ENCODE data around the gene LPP. TPM values are rescaled to one million over a fixed set of nuclear protein-coding genes. Genes with fewer than 3 reads are reported as not detected.

Gene LPP
- polyA plus RNA-seq, 3 donors, result 14.1 to 23.2 (median 15.3) TPM

DNA sequence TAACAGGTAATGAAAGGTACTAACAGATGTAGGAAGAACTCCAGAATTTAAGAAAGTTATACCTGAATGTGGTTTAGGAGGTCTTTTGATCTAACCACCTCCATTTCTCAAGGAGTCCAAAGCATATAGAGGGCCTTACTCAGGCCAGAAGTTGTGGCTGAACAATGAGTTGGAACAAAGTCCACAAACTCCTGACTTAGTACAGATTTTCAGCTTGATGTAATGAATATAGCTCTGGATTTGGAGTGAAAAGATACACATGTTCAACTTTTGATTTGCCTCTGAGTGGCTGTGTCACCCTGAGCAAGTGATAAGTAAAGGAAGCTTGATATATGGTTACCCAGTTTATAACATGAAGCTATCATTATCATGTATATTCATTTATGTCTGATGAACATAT, 390.1 kb downstream of the LPP start:
- no peak overlapping the region for H3K4me2 ChIP-seq (replicated peaks; ENCODE audit: extremely low read depth, low read length, poor library complexity, severe bottlenecking)
- no peak overlapping the region for H3K4me3 ChIP-seq (replicated peaks in 1 of 3; ENCODE audit: low read depth in 2 of 3, low read length in 3 of 3)
- no peak overlapping the region for H3K4me3 Mint-ChIP-seq
- H3K9ac ChIP-seq (ENCODE audit: insufficient read depth, low read length, poor library complexity, severe bottlenecking), result no peak overlapping the region
- TF ChIP-seq, protein P1, sequence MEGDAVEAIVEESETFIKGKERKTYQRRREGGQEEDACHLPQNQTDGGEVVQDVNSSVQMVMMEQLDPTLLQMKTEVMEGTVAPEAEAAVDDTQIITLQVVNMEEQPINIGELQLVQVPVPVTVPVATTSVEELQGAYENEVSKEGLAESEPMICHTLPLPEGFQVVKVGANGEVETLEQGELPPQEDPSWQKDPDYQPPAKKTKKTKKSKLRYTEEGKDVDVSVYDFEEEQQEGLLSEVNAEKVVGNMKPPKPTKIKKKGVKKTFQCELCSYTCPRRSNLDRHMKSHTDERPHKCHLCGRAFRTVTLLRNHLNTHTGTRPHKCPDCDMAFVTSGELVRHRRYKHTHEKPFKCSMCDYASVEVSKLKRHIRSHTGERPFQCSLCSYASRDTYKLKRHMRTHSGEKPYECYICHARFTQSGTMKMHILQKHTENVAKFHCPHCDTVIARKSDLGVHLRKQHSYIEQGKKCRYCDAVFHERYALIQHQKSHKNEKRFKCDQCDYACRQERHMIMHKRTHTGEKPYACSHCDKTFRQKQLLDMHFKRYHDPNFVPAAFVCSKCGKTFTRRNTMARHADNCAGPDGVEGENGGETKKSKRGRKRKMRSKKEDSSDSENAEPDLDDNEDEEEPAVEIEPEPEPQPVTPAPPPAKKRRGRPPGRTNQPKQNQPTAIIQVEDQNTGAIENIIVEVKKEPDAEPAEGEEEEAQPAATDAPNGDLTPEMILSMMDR (IDR thresholded peaks at IDR 0.05), result no peak
- no peaks in the 10 kb centered on the region for H3K4me1 ChIP-seq (ENCODE audit: control insufficient read depth in 1 of 2, insufficient read depth in 2 of 2, low read length in 2 of 2)
- no peaks in the 10 kb centered on the region for H3K27me3 ChIP-seq (ENCODE audit: control insufficient read depth in 2 of 2, insufficient read depth in 2 of 2, low read length in 2 of 2)
- no peaks in the 10 kb centered on the region for H3K9me3 Mint-ChIP-seq
- peaks cover 6 to 17% of the 10 kb centered on the region in 2 donors for H3K36me3 Mint-ChIP-seq
- H3K9me3 ChIP-seq (replicated peaks in 1 of 2; ENCODE audit: control insufficient read depth in 1 of 2, insufficient read depth in 1 of 2, low read length in 2 of 2), result no peaks in the 10 kb centered on the region
- no peak overlapping the region for H3K27ac ChIP-seq (ENCODE audit: low read depth in 1 of 2, low read length in 2 of 2)
- no peaks in the 10 kb centered on the region for H4K20me1 ChIP-seq (ENCODE audit: insufficient read depth, low read length)
- H3K27ac Mint-ChIP-seq, result no peak overlapping the region
- no peaks in the 10 kb centered on the region for H3K79me2 ChIP-seq (ENCODE audit: insufficient read depth, low read length)
- intact Hi-C loops (cut with micrococcal nuclease), result no loop called here
- DNase-seq, result no peak
- H3K27me3 Mint-ChIP-seq (ENCODE audit: low read depth in 3 of 3), result no peaks in the 10 kb centered on the region
- H3K36me3 ChIP-seq (replicated peaks in 1 of 2; ENCODE audit: control insufficient read depth in 1 of 2, insufficient read depth in 2 of 2, low read length in 2 of 2), result no peaks in the 10 kb centered on the region
- peaks cover 2% of the 10 kb centered on the region for H3K4me1 Mint-ChIP-seq
- H2AFZ ChIP-seq (ENCODE audit: insufficient read depth, low read depth, low read length, poor library complexity, severe bottlenecking), result no peak overlapping the region

DNA sequence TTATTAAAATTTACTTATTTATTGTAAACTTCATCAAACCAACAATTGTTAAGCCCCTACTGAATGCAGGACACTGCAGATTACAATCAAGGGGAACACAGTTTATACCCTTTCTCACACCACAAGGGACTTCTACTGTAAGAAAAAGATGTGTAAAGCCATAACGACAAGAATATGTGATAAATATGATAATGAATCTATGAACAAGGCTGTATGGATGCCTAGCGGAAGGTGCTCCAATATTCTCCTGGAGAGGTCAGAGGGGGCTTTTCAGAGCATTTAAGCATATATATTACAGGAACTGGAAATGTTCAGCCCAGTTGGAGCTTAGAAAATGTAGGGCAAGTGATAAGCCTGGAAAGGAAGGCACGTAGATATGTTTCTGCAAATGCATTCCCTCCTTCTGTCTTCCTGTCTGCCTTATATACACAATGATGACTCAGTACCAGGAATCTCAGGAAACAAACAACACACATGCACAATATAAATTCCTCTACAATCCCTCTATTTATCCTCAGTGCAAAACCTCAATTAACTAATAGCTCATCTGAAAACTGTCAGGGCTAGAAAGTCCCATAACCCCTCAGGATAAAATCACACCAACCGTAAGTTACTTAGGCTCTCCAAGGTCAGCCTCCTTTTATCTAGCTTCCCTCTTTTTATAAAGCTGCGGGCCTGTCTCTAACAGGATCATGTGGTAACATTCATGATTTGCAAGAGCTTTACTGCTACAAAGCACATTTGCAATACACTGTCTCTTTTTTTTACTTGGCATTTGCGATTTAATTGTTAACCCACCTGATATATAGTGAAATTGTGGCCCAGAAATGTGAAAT, 393.1 kb downstream of the LPP start:
- TF ChIP-seq, protein P1 (IDR thresholded peaks at IDR 0.05), result no peak
- H3K9ac ChIP-seq (ENCODE audit: insufficient read depth, low read length, poor library complexity, severe bottlenecking), result no peak overlapping the region
- H3K27ac ChIP-seq (ENCODE audit: low read depth in 1 of 2, low read length in 2 of 2), result no peak overlapping the region
- no peak overlapping the region for H3K4me3 ChIP-seq (replicated peaks in 1 of 3; ENCODE audit: low read depth in 2 of 3, low read length in 3 of 3)
- H3K27me3 ChIP-seq (ENCODE audit: control insufficient read depth in 2 of 2, insufficient read depth in 2 of 2, low read length in 2 of 2), result no peaks in the 10 kb centered on the region
- H3K36me3 Mint-ChIP-seq, result peaks cover 8 to 17% of the 10 kb centered on the region in 2 donors
- no peaks in the 10 kb centered on the region for H3K9me3 ChIP-seq (replicated peaks in 1 of 2; ENCODE audit: control insufficient read depth in 1 of 2, insufficient read depth in 1 of 2, low read length in 2 of 2)
- H3K27ac Mint-ChIP-seq, result peak overlapping the region in 1 of 7 donors; percentile 31
- DNase-seq, result no peak
- no peak overlapping the region for H3K4me2 ChIP-seq (replicated peaks; ENCODE audit: extremely low read depth, low read length, poor library complexity, severe bottlenecking)
- no peaks in the 10 kb centered on the region for H3K36me3 ChIP-seq (replicated peaks in 1 of 2; ENCODE audit: control insufficient read depth in 1 of 2, insufficient read depth in 2 of 2, low read length in 2 of 2)
- no peaks in the 10 kb centered on the region for H3K79me2 ChIP-seq (ENCODE audit: insufficient read depth, low read length)
- WGBS (ENCODE audit: insufficient coverage), result 90% methylated on average over 3 of the region's 6 CpGs
- H3K4me3 Mint-ChIP-seq, result no peak overlapping the region
- no peaks in the 10 kb centered on the region for H3K4me1 ChIP-seq (ENCODE audit: control insufficient read depth in 1 of 2, insufficient read depth in 2 of 2, low read length in 2 of 2)
- H3K27me3 Mint-ChIP-seq (ENCODE audit: low read depth in 3 of 3), result no peaks in the 10 kb centered on the region
- peaks cover 0 to 7% (median 2%) of the 10 kb centered on the region in 7 donors for H3K9me3 Mint-ChIP-seq
- intact Hi-C loops (cut with micrococcal nuclease), result no loop called here
- no peak overlapping the region for H2AFZ ChIP-seq (ENCODE audit: insufficient read depth, low read depth, low read length, poor library complexity, severe bottlenecking)
- no peaks in the 10 kb centered on the region for H4K20me1 ChIP-seq (ENCODE audit: insufficient read depth, low read length)
- peaks cover 2% of the 10 kb centered on the region for H3K4me1 Mint-ChIP-seq

Data from CD14-positive monocyte (primary cell).